GM13976 (cell line): ENCODE measurements around the gene TMEM108.

Experiments used
- DNase-seq: peaks from one replicate; pipeline ENCODE4 v3.0.0; 2012; ENCODE audit warnings: low spot score
- in situ Hi-C: fragments of 300-500 bp; cut with MboI; formaldehyde crosslinking; loops from one replicate; pipeline ENCODE4 v1.12.0; 2022; ENCODE audit warnings: low sequenced_read_pairs, mixed read lengths, inconsistent platforms; ENCODE audit not compliant: unreplicated experiment
- TF ChIP-seq, protein P1 (sequence below): IDR thresholded peaks from 2 replicates; pipeline ENCODE4 v1.5.1; 2012; ENCODE audit warnings: borderline replicate concordance, mild to moderate bottlenecking; ENCODE audit not compliant: insufficient read depth; ENCODE audit errors: extremely low read depth, missing control alignments, control extremely low read depth

Gene TMEM108

DNA sequence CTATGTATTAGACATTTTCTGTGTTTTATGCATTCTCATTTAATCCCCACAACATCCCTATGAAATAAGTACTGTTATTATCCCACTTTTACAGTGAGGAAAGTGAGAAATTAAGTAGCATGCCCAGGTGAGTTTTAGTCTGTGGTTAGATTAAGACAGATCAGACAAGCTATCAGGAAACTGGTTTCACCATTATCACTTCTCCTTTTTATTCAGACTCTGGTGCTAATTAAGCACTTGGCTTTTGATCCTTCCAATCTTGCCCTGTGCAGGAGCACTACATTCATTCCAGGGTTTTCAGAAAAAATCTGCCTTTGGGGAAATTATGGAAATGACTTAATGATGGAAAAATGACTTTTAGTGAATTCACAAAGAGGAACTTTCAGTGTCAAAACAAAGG, 115.2 kb downstream of the TMEM108 start:
- in situ Hi-C loops: no loop called here
- no peak for DNase-seq
- TF ChIP-seq, protein P1, sequence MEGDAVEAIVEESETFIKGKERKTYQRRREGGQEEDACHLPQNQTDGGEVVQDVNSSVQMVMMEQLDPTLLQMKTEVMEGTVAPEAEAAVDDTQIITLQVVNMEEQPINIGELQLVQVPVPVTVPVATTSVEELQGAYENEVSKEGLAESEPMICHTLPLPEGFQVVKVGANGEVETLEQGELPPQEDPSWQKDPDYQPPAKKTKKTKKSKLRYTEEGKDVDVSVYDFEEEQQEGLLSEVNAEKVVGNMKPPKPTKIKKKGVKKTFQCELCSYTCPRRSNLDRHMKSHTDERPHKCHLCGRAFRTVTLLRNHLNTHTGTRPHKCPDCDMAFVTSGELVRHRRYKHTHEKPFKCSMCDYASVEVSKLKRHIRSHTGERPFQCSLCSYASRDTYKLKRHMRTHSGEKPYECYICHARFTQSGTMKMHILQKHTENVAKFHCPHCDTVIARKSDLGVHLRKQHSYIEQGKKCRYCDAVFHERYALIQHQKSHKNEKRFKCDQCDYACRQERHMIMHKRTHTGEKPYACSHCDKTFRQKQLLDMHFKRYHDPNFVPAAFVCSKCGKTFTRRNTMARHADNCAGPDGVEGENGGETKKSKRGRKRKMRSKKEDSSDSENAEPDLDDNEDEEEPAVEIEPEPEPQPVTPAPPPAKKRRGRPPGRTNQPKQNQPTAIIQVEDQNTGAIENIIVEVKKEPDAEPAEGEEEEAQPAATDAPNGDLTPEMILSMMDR: no peak

DNA sequence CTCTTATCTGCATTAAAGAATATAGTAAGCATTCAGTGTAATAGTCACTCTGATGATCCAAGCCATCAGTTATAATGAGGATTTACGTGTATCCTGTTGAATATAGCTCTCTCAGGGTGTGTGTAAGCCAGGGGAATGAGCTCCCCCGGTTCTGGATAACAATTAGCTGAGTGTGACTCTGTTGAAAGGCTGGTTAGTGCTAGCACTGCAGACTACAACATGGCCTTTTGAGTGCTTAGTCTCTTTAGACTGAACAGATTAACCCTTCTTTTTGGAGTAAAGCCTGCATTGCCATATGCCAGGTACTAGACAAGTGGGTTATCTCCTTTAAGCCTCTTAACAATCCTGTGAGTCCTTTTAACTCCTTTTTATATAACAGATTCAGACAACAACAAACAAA, 119.5 kb downstream of the TMEM108 start:
- DNase-seq: no peak
- in situ Hi-C loops: no loop called here
- TF ChIP-seq, protein P1: no peak

DNA sequence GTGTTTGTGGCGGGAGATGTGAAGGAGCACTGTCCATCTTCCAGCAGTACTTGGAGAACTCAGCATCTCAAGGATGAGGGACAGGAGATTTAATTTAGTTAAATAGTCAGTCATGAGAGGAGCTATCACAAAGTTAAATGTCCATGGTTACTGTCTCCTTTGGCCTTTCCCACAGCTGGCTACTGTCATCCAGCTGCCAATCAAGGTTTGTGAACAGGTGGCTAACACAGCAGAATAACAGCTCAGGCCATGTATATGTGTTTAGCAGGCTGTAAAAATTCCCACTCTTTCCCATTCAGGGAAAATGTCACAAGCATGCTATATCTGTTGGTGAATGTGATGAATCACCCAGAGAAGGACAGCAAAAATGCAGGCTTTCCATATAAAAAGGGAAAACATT, 120.5 kb downstream of the TMEM108 start:
- DNase-seq: no peak
- TF ChIP-seq, protein P1: no peak
- in situ Hi-C loops: no loop called here

DNA sequence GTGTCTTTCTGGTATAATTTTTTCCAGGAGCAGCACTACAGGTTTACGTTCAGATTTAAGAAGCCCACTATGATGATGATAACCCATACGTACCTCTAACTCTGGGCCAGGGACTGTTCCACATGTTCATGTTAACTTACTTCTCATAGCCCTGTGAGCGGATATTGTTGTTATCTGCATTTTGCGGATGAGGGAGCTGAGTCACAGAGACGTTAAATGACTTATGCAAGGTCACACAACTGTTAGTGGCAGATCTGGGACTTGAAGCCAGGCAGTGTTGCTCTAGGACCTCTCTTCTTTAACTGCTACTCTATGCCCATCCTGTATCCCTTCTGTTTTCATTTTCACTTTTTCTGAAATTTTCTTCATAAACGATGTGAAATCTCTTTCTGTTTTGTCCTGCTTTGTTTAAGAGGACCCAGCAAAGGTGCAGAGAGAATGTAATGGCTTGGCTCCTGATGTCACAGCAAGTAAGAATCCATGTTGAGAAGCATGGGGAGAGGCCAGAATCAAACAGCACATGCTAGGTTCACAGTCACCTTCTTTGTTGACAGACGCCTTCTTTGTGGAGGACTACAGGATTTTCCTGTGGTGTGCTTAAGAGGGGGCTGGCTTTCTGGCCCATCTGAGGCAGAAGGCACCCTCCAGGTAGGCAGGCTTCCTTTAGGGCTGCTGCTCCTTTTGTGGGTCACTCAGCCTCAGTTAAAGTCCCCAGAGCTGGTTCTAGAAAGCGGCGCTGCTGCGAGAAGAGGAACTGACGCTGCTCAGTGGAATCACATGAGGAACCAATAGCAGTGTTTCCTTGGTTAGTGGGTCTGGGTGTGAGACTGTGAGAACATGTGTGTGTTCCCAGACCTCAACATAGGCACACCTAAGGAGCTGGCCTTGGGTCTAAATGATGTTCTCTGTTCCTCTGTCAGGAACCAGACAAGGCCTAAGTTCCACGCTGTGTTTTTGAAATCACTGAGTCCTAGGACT, 121.6 kb downstream of the TMEM108 start:
- DNase-seq: no peak
- TF ChIP-seq, protein P1: no peak
- in situ Hi-C loops: no loop called here

DNA sequence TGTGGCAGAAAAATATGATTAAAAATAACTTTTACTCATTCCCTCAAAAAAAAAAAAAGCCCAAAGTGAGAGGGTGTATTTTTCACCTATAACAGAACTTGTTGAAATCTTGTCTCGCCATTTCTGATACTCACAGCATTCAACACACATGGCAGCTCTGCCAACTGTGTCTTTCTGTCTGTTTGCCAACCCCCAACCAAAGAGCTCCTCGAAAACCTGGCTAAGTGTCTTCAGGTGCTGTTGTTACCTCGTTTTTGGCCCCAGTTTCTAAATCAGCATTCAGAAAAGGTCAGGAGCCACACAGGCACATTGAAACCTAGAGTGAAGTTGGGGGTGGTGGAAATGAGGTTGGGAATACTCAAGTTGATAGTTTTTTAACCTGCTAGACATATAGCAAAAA, 123.5 kb downstream of the TMEM108 start:
- in situ Hi-C loops: no loop called here
- no peak for DNase-seq
- TF ChIP-seq, protein P1: no peak

DNA sequence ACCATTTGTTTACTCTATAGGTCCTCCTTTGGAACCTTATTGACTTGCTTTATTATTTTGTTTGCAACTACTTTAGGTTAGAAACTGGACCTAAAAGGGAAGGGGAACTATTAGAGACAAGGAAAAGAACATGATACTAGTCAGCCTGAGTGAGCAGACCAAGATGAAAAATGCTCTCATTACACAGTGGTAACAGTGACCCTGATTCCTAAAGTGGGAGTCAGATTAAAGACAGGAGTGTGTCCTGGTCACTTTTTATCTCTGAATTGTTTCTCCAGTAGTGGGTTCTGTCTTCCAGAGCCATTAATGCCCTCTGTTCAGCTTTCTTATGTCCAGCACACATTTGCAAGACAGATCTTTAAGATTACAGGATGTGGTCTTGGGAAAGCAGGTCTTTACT, 124.1 kb downstream of the TMEM108 start:
- TF ChIP-seq, protein P1: no peak
- DNase-seq: no peak
- in situ Hi-C loops: no loop called here
